Vagina (tissue), 2 donors: ENCODE results near the gene ADORA3.

ENCODE experiments used
- CTCF ChIP-seq, 3 experiments: fragments of 450-650 bp in 2 of 3; fragments of 200-600 bp in 1 of 3; sonication (generic) in 1 of 3; IDR thresholded peaks; one replicate each; pipeline ENCODE4 v1.5.1; 2017 to 2019; ENCODE audit warnings: antibody characterized with exemption in 3 of 3, mild to moderate bottlenecking in 2 of 3, moderate library complexity in 2 of 3
- POLR2AphosphoS5 ChIP-seq, 2 donors: sonication (generic); formaldehyde crosslinking; IDR thresholded peaks; one replicate each; pipeline ENCODE4 v1.9.0; 2017; ENCODE audit warnings: antibody characterized with exemption in 2 of 2, mild to moderate bottlenecking in 2 of 2, low read depth in 1 of 2; ENCODE audit not compliant: insufficient read depth in 1 of 2

DNA sequence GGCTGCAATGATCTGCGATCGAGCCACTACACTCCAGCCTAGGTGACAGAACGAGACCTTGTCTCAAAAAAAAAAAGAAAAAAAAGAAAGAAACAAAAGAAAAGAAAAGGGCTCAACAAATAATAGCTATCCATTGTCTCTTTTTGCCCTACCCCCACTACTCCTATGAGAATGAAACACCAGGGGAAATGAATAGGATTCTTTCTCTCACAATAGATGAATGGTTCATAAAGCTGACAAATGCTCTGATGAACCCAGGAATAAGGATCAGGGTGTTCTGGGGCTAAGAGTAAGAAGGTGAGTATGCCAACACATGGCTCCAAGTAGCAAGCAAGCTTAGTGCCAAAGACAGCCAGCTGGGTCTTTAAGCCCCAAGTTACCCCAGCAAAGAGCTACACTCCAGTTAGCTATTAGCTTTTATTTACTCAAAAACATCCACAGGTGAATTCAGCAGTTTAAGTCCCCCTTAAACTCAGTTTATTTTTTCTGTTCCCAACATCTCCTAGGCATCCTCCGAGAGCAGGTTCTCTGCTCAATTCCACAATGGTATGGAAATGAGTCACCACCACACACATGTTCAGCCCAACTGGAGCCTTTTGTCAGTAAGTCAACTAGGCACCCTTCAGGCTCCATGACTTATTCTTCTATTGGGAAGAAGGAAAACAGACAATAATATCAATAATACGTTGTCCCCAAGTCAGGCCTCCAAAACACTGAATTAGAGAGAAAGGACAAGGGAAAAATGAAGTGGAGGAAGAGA lies 4.2 kb downstream of the ADORA3 start:
- TF ChIP-seq CTCF (IDR thresholded peaks at IDR 0.05) (no peak), POLR2AphosphoS5 (IDR thresholded peaks at IDR 0.05; ENCODE audit: insufficient read depth in 1 of 2, low read depth in 1 of 2) (no peak)
